Stimulated activated CD8-positive, alpha-beta memory T cell treated with anti-CD3 and anti-CD28 coated beads, Interleukin-4, amount 100 ng/mL, for 4 hours (primary cell): ENCODE results near the gene DERL3.

Experiments used
- DNase-seq, 2 donors: peaks; one replicate each; pipeline ENCODE4 v3.0.0-alpha.2; 2020; ENCODE audit warnings: low read depth in 2 of 2, low spot score in 1 of 2

The DERL3 gene

GRCh38 chr22:23832226-23833016 is 6.4 kb downstream of the DERL3 start:
- DNase-seq: no peak

DNA sequence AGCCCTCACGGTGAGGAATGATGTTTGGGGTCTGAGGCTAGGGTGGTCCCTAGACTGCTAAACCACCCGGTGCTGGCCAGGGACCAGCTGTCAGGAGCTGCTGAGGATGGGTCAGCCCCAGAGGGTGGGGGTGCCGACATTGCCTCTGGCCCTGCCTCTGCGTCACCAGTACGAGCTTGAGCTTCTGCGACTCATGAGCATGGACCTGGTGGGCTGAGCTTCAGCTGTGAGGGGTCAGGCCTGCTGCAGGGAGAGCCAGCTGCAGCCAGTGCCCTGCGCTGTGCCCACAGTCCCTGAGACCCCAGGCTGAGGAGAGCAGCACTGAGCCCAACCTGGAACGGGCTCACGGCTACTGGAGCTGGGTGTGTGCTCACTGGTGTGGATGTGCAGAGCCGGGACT is 7.0 kb downstream of the DERL3 start:
- DNase-seq: no peak

- DNase-seq: no peak
Measured at GRCh38 chr22:23831261-23831660, 7.5 kb downstream of the DERL3 start.

DNA sequence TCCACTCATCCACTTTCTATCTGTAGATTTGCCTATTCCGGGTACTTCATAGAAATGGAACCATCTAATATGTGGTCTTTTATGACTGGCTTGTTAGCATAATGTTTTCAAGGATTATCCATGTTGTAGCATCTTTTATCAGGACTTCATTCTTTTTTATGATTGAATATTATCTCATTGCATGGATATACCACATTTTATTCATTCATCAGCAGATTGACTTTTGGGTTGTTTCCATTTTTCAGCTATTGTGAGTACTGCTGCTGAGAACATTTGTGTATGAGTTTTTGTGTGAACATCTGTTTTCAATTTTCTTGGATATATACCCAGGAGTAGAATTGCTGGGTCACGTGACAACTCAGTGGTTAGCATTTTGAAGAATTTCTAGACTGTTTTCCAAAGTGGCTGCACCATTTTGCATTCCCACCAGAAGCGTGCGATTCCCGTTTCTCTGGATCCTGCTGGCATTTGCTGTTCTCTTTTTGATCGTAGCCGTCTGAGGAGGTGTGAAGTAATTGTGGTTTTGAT is 8.9 kb downstream of the DERL3 start:
- no peak for DNase-seq

DNA sequence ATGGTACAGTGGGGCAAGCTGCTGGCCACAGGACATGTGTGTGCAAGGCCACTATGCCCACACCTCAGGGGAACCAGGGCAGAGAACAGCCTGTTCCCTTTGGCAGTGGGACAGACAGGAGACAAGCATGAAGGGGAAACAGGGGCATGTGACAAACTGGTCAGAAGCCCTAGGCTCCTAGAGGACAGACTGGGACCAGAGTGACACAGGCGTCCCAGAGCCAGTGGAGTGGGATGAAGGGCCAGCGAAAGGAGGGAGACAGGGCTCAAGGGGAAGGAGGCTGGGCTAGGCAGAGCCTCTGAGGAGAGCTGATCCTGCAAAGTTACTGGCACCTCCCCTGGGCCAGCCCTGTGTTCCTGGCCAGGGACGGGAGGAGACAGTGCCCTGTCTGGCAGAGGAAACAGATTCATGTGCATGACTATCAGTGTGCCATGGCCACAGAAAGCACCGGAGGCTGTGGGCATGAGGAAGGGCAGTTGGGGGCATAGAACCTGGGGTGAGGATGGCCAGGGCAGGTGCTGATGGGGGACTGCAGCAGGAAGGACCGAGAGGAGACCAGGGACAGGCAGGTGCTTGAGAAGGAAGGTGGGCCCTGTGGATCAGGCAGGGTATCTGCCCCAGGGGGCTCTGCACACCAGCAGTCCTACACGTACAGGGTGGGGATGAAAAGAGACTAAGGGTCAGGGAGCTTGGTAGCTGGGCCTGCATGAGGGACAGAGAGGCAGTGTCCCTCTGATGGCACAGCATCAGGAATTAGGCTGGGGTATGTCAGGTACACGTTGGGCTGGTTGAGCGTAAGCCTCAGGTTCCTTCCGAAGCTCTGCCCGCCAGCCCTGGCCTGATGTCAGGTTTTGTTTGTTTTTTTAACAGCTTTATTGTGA is 9.8 kb downstream of the DERL3 start:
- DNase-seq: no peak

GRCh38 chr22:23827351-23827995 is 11.3 kb downstream of the DERL3 start:
- no peak for DNase-seq

DNA sequence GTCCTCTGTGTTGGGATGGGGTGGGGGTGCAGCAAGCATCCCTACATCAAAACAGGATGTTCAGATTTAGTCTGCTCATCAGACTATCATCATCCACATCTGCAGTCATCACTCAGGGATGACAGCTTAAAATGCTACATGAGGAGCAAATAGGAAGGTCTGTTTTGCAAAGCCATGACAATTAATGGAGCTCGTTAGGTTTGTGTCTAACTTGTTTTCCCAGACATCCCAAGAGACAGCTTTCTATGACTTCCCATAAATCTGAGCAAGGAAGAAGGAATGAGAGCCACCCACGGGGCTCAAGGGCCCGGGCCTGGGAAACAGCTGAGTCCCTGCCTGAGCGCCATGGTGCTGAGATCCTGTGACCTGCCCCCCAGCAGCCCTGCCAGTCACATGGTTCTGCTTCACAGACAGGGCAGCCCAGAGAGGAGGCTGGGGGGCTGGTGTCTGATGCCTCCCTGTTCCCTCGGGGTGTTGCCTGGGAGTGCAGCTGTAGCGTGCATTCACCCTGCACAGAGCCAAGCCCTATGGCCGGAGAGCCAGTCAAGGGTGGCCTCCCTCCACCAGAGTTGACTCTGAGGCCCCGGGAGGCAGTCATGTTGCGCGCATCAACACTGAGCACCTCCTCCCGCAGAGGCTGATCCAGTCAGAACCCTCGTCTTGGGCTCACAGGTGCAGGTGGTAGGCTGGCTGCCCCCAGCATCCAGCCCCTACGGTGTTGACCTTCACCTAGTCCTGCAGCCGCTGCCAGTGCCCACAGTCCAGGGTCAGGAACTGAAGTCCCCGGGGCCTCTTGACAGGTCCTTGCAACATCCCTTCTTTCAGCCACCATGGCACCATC is 12.1 kb downstream of the DERL3 start:
- no peak for DNase-seq

- DNase-seq: no peak
Measured at GRCh38 chr22:23825246-23825905, 13.4 kb downstream of the DERL3 start.

GRCh38 chr22:23824476-23825245 is 14.1 kb downstream of the DERL3 start:
- no peak for DNase-seq

DNA sequence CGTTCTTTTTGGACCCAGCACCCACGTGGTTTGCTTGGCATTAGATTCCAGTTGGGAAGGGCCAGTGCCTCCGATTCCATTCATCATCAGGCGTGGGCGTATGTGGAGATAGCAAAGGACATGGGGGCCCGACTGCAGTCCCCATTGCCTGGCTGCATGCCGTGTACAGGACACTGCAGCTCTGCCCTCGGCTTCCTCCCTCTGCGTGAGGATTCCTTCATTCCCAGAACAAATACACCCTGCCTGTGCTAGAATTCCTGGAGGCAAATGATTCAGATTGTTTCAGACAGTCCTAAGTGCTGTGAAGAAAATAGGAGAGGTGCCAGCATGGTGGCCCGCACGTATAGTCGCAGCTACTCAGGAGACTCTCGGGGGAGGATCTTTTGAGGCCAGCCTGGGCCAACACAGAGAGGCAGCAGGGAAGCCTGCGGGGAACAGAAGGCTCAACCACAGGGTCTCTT is 15.4 kb downstream of the DERL3 start:
- DNase-seq: no peak

GRCh38 chr22:23822101-23822671 is 16.6 kb downstream of the DERL3 start:
- no peak for DNase-seq

DNA sequence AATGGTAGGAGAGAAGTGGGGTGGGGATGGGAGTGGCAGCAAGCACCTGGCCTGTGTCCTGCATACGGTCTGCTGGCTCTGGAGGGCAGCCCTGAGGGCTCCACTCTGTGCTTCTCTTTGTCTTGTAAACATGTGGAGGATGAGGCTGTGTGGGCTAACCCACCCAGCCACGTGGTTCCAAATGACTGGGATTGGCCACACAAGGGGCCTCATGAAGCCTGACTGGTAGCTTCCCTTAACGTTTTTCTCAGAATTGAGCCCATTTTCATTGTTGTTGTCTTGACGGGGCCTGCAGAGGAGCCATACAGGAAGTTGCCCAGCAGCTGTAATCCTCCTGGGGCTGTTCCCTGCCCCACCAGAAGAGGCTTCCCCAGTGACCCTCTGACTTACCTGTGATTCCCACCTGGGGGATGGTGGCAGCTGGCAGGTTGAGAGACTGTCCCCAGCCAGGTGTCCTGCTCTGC is 18.0 kb downstream of the DERL3 start:
- no peak for DNase-seq

- DNase-seq: no peak
Measured at GRCh38 chr22:23818541-23818940, 20.3 kb downstream of the DERL3 start.

DNA sequence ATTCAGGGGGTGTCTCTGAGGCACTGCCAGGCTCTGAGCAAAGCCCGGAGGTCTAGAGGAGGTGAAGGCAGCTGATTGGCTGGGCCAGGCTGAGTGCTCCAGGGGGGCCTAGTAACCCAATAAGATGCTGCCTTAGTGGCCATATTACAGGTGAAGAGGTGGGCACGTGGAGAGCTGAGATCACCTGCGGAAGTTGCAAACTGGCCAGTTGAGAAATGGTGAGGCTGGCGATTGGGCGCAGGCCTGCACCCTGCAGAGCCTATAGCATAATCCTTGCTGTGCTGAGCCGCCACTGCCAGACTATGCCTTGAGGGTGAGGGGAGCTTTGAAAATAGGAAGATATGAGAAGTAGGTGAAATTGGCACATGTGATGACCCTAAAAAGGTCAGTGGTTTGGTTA is 21.7 kb downstream of the DERL3 start:
- no peak for DNase-seq

DNA sequence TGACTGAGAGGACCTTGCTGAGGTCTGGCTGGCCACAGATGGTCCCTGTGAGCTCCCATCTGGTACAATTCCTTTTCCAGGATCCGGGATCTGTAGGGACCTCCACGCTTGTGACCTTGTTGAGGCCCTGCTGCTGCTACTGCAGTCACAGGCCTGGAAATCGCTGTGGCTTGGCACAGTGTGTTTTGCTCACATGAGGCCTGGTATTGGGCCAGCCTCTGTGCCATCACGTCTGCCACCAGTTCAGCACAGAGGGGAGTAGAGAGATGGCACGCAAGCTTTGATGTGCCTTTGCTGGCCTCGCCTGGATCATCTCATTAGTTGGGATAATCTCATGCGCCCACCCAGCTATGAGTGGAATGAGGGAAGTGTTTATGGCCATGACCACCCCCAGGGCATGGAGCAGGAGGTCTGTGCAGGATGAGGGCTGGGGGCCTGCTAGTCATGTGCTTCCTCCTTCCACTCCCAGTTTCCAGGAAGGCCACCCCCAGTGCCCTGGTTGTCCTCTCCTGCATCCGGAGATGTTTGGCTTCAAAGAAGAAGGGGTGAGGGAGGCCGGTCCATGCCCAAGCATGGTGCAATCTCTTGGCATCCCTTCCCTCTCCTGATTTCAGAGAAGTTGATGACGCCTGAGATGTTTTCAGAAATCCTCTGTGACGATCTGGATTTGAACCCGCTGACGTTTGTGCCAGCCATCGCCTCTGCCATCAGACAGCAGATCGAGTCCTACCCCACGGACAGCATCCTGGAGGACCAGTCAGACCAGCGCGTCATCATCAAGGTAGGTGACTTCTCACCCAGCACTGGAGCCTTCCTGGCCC is 22.4 kb downstream of the DERL3 start:
- no peak for DNase-seq

DNA sequence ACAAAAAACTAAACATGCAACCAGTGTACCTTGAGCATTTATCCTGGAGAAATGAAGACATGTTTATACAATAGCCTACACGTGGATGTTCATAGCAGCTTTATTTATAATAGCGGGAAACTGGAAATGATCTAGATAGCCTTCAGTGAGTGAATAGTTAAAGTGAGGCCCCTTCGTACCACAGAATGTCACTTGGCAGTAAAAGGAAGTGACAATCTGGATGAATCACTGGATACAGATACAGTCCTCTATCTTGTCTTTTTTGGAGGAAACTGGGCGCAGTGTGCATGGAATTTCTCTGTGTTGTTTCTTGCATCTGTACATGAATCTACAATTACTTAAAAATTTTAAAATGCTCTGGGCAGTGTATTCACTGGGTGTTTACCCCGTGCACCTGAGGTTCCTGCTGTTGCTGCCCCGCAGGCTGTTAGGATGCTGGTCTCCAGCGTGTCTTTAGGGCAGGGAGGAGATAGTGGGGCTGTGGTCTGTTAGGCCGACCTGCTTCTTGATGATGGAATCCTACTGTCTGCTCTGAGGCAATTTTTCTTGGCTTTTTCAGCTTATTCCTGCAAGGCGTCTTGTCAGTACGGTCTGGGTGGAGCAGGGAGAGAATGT is 23.2 kb downstream of the DERL3 start:
- no peak for DNase-seq

DNA sequence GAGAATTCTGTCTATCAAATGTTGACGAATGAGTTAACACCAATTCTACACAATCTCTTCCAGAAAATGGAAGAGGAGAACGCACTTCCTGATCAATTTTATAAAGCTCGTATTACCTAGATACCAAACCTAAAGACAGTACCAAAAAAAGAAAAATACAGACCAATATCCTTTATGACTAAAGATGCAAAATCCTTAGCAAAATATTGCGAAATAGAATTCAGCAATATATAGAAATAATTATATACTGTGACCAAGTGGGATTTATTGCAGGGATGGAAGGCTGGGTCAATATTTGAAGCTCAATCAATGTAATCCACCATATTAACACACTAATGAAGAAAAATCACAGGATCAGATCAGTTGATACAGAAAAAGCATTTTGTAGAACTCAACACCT is 26.4 kb downstream of the DERL3 start:
- DNase-seq: no peak

DNA sequence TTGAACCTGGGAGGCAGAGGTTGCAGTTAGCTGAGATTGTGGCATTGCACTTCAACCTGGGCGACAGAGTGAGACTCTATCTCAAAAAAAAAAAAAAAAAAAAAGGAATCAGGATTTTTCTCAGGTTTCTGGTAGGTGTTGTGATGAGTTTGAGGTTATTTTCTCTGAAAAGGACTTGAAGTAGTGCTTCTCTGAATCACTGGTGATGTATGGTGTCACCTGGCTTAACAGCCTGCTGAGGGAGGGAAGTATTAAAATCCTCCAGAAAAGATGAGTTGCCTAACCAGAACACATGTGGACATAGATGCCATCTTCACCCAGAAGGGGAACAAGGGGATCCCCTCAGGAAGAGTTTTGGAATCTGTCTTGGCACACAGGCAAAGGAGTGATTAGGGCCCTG is 32.0 kb downstream of the DERL3 start:
- DNase-seq: no peak
